NCI-H460 (cell line): ENCODE data around the gene YJEFN3. TPM values are rescaled to one million over a fixed set of nuclear protein-coding genes. Genes with fewer than 3 reads are reported as not detected.

Experiments used
- DNase-seq: peaks from one replicate; pipeline ENCODE4 v3.0.0-alpha.2; 2016; ENCODE audit warnings: low read depth; ENCODE audit errors: extremely low read depth
- total RNA-seq: library from RNA; depleted of rRNA; stranded (reverse); fragments of >200 nt; shearing (Covaris generic); gene quantifications from 2 replicates; pipeline ENCODE4 v1.2.3, GENCODE V29; 2014

The YJEFN3 gene
- total RNA-seq, 1 experiment from 2014 or later = 2.5 TPM

- DNase-seq = no peak
These were observed 32.8 kb upstream of the YJEFN3 start for GRCh38 chr19:19495614-19496603.

- DNase-seq = no peak
These were observed 30.3 kb upstream of the YJEFN3 start for GRCh38 chr19:19498255-19498991.

- DNase-seq = no peak
These were observed 29.3 kb upstream of the YJEFN3 start for GRCh38 chr19:19499272-19499995.

- no peak for DNase-seq
These were observed 27.6 kb upstream of the YJEFN3 start for GRCh38 chr19:19500975-19501644.

- DNase-seq = no peak
These were observed 26.9 kb upstream of the YJEFN3 start for GRCh38 chr19:19501798-19502197.

GRCh38 chr19:19502281-19502680, 26.4 kb upstream of the YJEFN3 start:
- DNase-seq = no peak

- no peak for DNase-seq
These were observed 25.7 kb upstream of the YJEFN3 start for GRCh38 chr19:19502808-19503602.

GRCh38 chr19:19504754-19505668, 23.7 kb upstream of the YJEFN3 start:
- no peak for DNase-seq

GRCh38 chr19:19505669-19506326, 22.9 kb upstream of the YJEFN3 start:
- DNase-seq = no peak

- no peak for DNase-seq
These were observed 22.1 kb upstream of the YJEFN3 start for GRCh38 chr19:19506592-19506991.

- no peak for DNase-seq
These were observed 21.4 kb upstream of the YJEFN3 start for GRCh38 chr19:19507354-19507753.

- DNase-seq = no peak
These were observed 20.5 kb upstream of the YJEFN3 start for GRCh38 chr19:19508217-19508616.

- no peak for DNase-seq
These were observed 18.3 kb upstream of the YJEFN3 start for GRCh38 chr19:19510432-19510831.

- DNase-seq = no peak
These were observed 15.0 kb upstream of the YJEFN3 start for GRCh38 chr19:19513682-19514081.

GRCh38 chr19:19514215-19514657, 14.5 kb upstream of the YJEFN3 start:
- DNase-seq = no peak

- DNase-seq = no peak
These were observed 13.7 kb upstream of the YJEFN3 start, which contains the start of gene TSSK6 for GRCh38 chr19:19514881-19515641. Gene TSSK6, minus strand, starts transcription at chr19:19515548. Its CDS starts 121 bp downstream, at chr19:19515427.
